Endodermal cell (in vitro differentiated cells): ENCODE data around the gene VEGFA. TPM values are rescaled to one million over a fixed set of nuclear protein-coding genes. Genes with fewer than 3 reads are reported as not detected.

ENCODE experiments used
- DNase-seq: peaks from one replicate; pipeline ENCODE4 v3.0.0-alpha.2; 2017
- H3K27ac ChIP-seq: 2 replicates; pipeline ENCODE4 v1.5.1; 2013; ENCODE audit warnings: mild to moderate bottlenecking, low read depth, low read length, moderate library complexity
- H3K27me3 ChIP-seq: 2 replicates; pipeline ENCODE4 v1.6.1; 2013; ENCODE audit warnings: mild to moderate bottlenecking, low read length, moderate library complexity; ENCODE audit not compliant: insufficient read depth, control insufficient read depth, poor library complexity, severe bottlenecking
- H3K36me3 ChIP-seq: 2 replicates; pipeline ENCODE4 v1.7.0; 2013; ENCODE audit warnings: mild to moderate bottlenecking, low read length, moderate library complexity; ENCODE audit not compliant: control insufficient read depth, insufficient read depth
- H3K4me1 ChIP-seq: one replicate; pipeline ENCODE4 v1.7.0; 2013; ENCODE audit warnings: low read length; ENCODE audit not compliant: control insufficient read depth, insufficient read depth
- H3K4me3 ChIP-seq: 2 replicates; pipeline ENCODE4 v1.5.1; 2013; ENCODE audit warnings: mild to moderate bottlenecking, low read length, moderate library complexity
- H3K9ac ChIP-seq: 2 replicates; pipeline ENCODE4 v1.6.1; 2013; ENCODE audit warnings: mild to moderate bottlenecking, low read length, moderate library complexity; ENCODE audit not compliant: poor library complexity, severe bottlenecking; ENCODE audit errors: extremely low read depth
- H3K9me3 ChIP-seq: 2 replicates; pipeline ENCODE4 v1.6.1; 2013; ENCODE audit warnings: mild to moderate bottlenecking, low read length, moderate library complexity; ENCODE audit not compliant: control insufficient read depth
- H3K27ac Mint-ChIP-seq: 2 replicates; pipeline ENCODE4 v1.8.0; 2020; ENCODE audit warnings: mixed read lengths
- H3K27me3 Mint-ChIP-seq: 2 replicates; pipeline ENCODE4 v1.8.0; 2021; ENCODE audit warnings: mild to moderate bottlenecking, mixed read lengths; ENCODE audit not compliant: insufficient read depth
- H3K36me3 Mint-ChIP-seq: 2 replicates; pipeline ENCODE4 v1.8.0; 2020; ENCODE audit warnings: low read depth, mixed read lengths
- H3K4me1 Mint-ChIP-seq: 2 replicates; pipeline ENCODE4 v1.8.0; 2020; ENCODE audit warnings: mixed read lengths
- H3K4me3 Mint-ChIP-seq: 2 replicates; pipeline ENCODE4 v1.8.0; 2020; ENCODE audit warnings: mild to moderate bottlenecking, moderate library complexity, mixed read lengths
- H3K9me3 Mint-ChIP-seq: 2 replicates; pipeline ENCODE4 v1.8.0; 2020; ENCODE audit warnings: mild to moderate bottlenecking, mixed read lengths
- CTCF ChIP-seq: fragments of 200-600 bp; sonication (generic); conservative IDR thresholded peaks from 2 replicates; pipeline ENCODE4 v1.5.0; 2021; ENCODE audit warnings: antibody characterized with exemption, mild to moderate bottlenecking
- WGBS, 2 experiments: methylation state at CpG; one replicate each; pipeline versions ENCODE4 v1.1.5 to v1.1.7; 2013; ENCODE audit warnings: missing lambda C conversion rate in 2 of 2, mixed read lengths in 1 of 2; ENCODE audit not compliant: insufficient coverage in 1 of 2, insufficient read length in 1 of 2; 5-methylcytosine and 5-hydroxymethylcytosine counted together
- total RNA-seq, 2 donors: library from RNA; stranded (reverse); fragmentation: NEBNext Ultra II Directional in 1 of 2; extraction: Animal tissue kit (Norgen Biotek cat#: 25700) in 1 of 2; gene quantifications; 2 replicates in 1 of 2; 3 replicates in 1 of 2; pipeline ENCODE4 v1.2.1, GENCODE V29; 2021

Gene VEGFA
- total RNA-seq, 2 donors from 2014 or later: 163 to 254 TPM

GRCh38 chr6:43760210-43761168 lies 9.5 kb upstream of the VEGFA start:
- Histone ChIP-seq H3K27me3 (no peaks in the 10 kb centered on the region), H3K4me3 (no peak overlapping the region), H3K9ac (no peak overlapping the region), H3K9me3 (no peaks in the 10 kb centered on the region), H3K36me3 (no peaks in the 10 kb centered on the region), H3K4me1 (peaks cover 25% of the 10 kb centered on the region), H3K27ac (no peak overlapping the region)
- Mint-ChIP-seq H3K27me3 (no peaks in the 10 kb centered on the region), H3K27ac (no peak overlapping the region), H3K4me1 (peaks cover 71% of the 10 kb centered on the region), H3K9me3 (no peaks in the 10 kb centered on the region), H3K4me3 (no peak overlapping the region), H3K36me3 (no peaks in the 10 kb centered on the region)
- DNase-seq: no peak
- TF ChIP-seq CTCF: no peak
- WGBS, 2 experiments: 87% methylated on average over 6 to 15 of the region's 15 CpGs

- Histone ChIP-seq H3K4me3 (no peak overlapping the region), H3K27ac (no peak overlapping the region), H3K27me3 (no peaks in the 10 kb centered on the region), H3K9ac (no peak overlapping the region), H3K36me3 (no peaks in the 10 kb centered on the region), H3K9me3 (no peaks in the 10 kb centered on the region), H3K4me1 (peaks cover 32% of the 10 kb centered on the region)
- no peaks in the 10 kb centered on the region for H3K9me3 Mint-ChIP-seq
- H3K27me3 Mint-ChIP-seq: no peaks in the 10 kb centered on the region
- no peak for TF ChIP-seq CTCF
- H3K36me3 Mint-ChIP-seq: no peaks in the 10 kb centered on the region
- DNase-seq: no peak
- 95 to 100% methylated on average over 6 to 9 of the region's 9 CpGs for WGBS, 2 experiments
- peaks cover 76% of the 10 kb centered on the region for H3K4me1 Mint-ChIP-seq
- no peak overlapping the region for H3K27ac Mint-ChIP-seq
- H3K4me3 Mint-ChIP-seq: no peak overlapping the region
Measured at GRCh38 chr6:43761666-43762409, 8.2 kb upstream of the VEGFA start.

GRCh38 chr6:43762410-43762768 lies 7.6 kb upstream of the VEGFA start:
- no peaks in the 10 kb centered on the region for H3K9me3 ChIP-seq
- no peaks in the 10 kb centered on the region for H3K36me3 ChIP-seq
- H3K4me1 ChIP-seq: peaks cover 36% of the 10 kb centered on the region
- Mint-ChIP-seq H3K36me3 (no peaks in the 10 kb centered on the region), H3K4me1 (peaks cover 82% of the 10 kb centered on the region), H3K27ac (no peak overlapping the region), H3K27me3 (no peaks in the 10 kb centered on the region), H3K4me3 (no peak overlapping the region), H3K9me3 (no peaks in the 10 kb centered on the region)
- no peak overlapping the region for H3K9ac ChIP-seq
- no peak for DNase-seq
- no peak overlapping the region for H3K27ac ChIP-seq
- H3K4me3 ChIP-seq: no peak overlapping the region
- no peak for TF ChIP-seq CTCF
- no peaks in the 10 kb centered on the region for H3K27me3 ChIP-seq
- 93 to 100% methylated on average over 3 to 5 of the region's 5 CpGs for WGBS, 2 experiments
